ENCODE data around the gene DBH. TPM values are rescaled to one million over a fixed set of nuclear protein-coding genes. Genes with fewer than 3 reads are reported as not detected.

The DBH gene
- total and polyA plus RNA-seq, 2 of the 13 experiments (the other 11 are each of a cell fraction or from before 2014, with no cell fraction given) = not detected

GRCh38 chr9:133692364-133692985 lies 56.3 kb downstream of the DBH start:
- DNase-seq (ENCODE audit: low spot score) = no peak
- Histone ChIP-seq H3K4me1 (ENCODE audit: insufficient read depth, low read length) (no peaks in the 10 kb centered on the region), H3K9me3 (ENCODE audit: low read length) (no peaks in the 10 kb centered on the region), H3K27me3 (ENCODE audit: control insufficient read depth in 1 of 2, insufficient read depth in 2 of 2, low read length in 2 of 2) (no peaks in the 10 kb centered on the region), H3K4me2 (ENCODE audit: low read depth, low read length) (no peak overlapping the region), H3K4me3 (replicated peaks in 1 of 3; ENCODE audit: insufficient read depth in 1 of 3, low read depth in 2 of 3, low read length in 3 of 3) (no peak overlapping the region), H3K36me3 (replicated peaks in 1 of 2; ENCODE audit: control insufficient read depth in 1 of 2, insufficient read depth in 2 of 2, low read length in 2 of 2) (peaks cover 20 to 47% of the 10 kb centered on the region in 2 experiments), H3K79me2 (ENCODE audit: insufficient read depth, low read length) (no peaks in the 10 kb centered on the region), H3K27ac (ENCODE audit: extremely low read length, insufficient read depth, low read length) (no peak overlapping the region), H2AFZ (ENCODE audit: low read length) (no peak overlapping the region), H4K20me1 (ENCODE audit: insufficient read depth, low read length) (no peaks in the 10 kb centered on the region; the same call in 1 of the 2 replicates), H3K9ac (ENCODE audit: insufficient read depth, low read depth, low read length) (no peak overlapping the region)
- ATAC-seq = no peak
- intact Hi-C loops (cut with micrococcal nuclease; ENCODE audit: unreplicated experiment) = no loop called here
- POLR2A ChIA-PET = no interaction called here
- WGBS (ENCODE audit: low lambda C conversion rate) = 99% methylated on average over 23 of the region's 25 CpGs
- no TSS peak for BruUV-seq (replicated peaks)
- in situ Hi-C loops (cut with HindIII; ENCODE audit: extremely low pct_ligation_motif_present, low pct_unique_long_range_greater_than_20kb) = no loop called here
- FAIRE-seq = no peak
- CTCF ChIA-PET (ENCODE audit: low intra/inter-chr PET ratio, low total read pairs) = no interaction called here
- TF ChIP-seq MIXL1 (CRISPR knock-in tag; IDR thresholded peaks at IDR 0.05) (no peak), ZNF781 (CRISPR knock-in tag; IDR thresholded peaks at IDR 0.05; ENCODE audit: borderline replicate concordance, not compliant biosample characterization) (no peak), PHF20 (CRISPR knock-in tag; IDR thresholded peaks at IDR 0.05) (no peak), ZNF644 (CRISPR knock-in tag; IDR thresholded peaks at IDR 0.05; ENCODE audit: low read depth) (no peak), MIER2 (CRISPR knock-in tag; IDR thresholded peaks at IDR 0.05) (no peak), HMG20A (CRISPR knock-in tag; IDR thresholded peaks at IDR 0.05; ENCODE audit: borderline replicate concordance) (no peak), ZFP41 (CRISPR knock-in tag; IDR thresholded peaks at IDR 0.05; ENCODE audit: borderline replicate concordance) (no peak), CREM (IDR thresholded peaks at IDR 0.05) (no peak), CREM (CRISPR knock-in tag; IDR thresholded peaks at IDR 0.05) (no peak), SP2 (CRISPR knock-in tag; IDR thresholded peaks at IDR 0.05) (no peak), TERF1 (CRISPR knock-in tag; IDR thresholded peaks at IDR 0.05) (no peak), DPF2 (CRISPR knock-in tag; IDR thresholded peaks at IDR 0.05; ENCODE audit: borderline replicate concordance, low read depth) (no peak)
- TF ChIP-seq, protein P1, sequence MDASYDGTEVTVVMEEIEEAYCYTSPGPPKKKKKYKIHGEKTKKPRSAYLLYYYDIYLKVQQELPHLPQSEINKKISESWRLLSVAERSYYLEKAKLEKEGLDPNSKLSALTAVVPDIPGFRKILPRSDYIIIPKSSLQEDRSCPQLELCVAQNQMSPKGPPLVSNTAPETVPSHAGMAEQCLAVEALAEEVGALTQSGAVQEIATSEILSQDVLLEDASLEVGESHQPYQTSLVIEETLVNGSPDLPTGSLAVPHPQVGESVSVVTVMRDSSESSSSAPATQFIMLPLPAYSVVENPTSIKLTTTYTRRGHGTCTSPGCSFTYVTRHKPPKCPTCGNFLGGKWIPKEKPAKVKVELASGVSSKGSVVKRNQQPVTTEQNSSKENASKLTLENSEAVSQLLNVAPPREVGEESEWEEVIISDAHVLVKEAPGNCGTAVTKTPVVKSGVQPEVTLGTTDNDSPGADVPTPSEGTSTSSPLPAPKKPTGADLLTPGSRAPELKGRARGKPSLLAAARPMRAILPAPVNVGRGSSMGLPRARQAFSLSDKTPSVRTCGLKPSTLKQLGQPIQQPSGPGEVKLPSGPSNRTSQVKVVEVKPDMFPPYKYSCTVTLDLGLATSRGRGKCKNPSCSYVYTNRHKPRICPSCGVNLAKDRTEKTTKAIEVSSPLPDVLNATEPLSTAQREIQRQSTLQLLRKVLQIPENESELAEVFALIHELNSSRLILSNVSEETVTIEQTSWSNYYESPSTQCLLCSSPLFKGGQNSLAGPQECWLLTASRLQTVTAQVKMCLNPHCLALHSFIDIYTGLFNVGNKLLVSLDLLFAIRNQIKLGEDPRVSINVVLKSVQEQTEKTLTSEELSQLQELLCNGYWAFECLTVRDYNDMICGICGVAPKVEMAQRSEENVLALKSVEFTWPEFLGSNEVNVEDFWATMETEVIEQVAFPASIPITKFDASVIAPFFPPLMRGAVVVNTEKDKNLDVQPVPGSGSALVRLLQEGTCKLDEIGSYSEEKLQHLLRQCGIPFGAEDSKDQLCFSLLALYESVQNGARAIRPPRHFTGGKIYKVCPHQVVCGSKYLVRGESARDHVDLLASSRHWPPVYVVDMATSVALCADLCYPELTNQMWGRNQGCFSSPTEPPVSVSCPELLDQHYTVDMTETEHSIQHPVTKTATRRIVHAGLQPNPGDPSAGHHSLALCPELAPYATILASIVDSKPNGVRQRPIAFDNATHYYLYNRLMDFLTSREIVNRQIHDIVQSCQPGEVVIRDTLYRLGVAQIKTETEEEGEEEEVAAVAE (CRISPR knock-in tag; IDR thresholded peaks at IDR 0.05; ENCODE audit: borderline replicate concordance) = no peak

Data from HepG2 (cell line).